OCI-LY7 (cell line): ENCODE data around the gene MGAT4C. TPM values are rescaled to one million over a fixed set of nuclear protein-coding genes. Genes with fewer than 3 reads are reported as not detected.

Source experiments
- BruUV-seq: library from RNA; stranded (reverse); fragments of 400-500 nt; replicated peaks from 2 replicates; lab custom pipeline; 2021; lab: Mats Ljungman, UMichigan
- CTCF ChIA-PET: fragments of 300-600 bp; sonication (Branson Sonifier 250); formaldehyde crosslinking; loops from one replicate; lab custom pipeline; 2022; ENCODE audit warnings: antibody characterized with exemption; ENCODE audit not compliant: unreplicated experiment; lab: Charles Lee
- POLR2A ChIA-PET: fragments of 300-600 bp; sonication (Branson Sonifier 250); formaldehyde crosslinking; loops from one replicate; lab custom pipeline; 2022; ENCODE audit warnings: antibody characterized with exemption; lab: Charles Lee
- DNase-seq: peaks from one replicate; pipeline ENCODE4 v3.0.0-alpha.2; 2015; ENCODE audit warnings: low spot score
- H2AFZ ChIP-seq: fragments of 200-600 bp; sonication (generic), shearing (Covaris generic); 2 replicates; pipeline ENCODE4 v1.6.1; 2014; ENCODE audit warnings: mild to moderate bottlenecking, antibody characterized with exemption, low read length, moderate library complexity
- H3K27ac ChIP-seq: fragments of 200-600 bp; sonication (generic); 2 replicates; pipeline ENCODE4 v1.5.1; 2014; ENCODE audit warnings: mixed run types, low read depth, mild to moderate bottlenecking, moderate library complexity, low read length, inconsistent platforms; ENCODE audit not compliant: poor library complexity, severe bottlenecking
- H3K36me3 ChIP-seq: fragments of 200-600 bp; sonication (generic); 2 replicates; pipeline ENCODE4 v1.6.1; 2014; ENCODE audit warnings: mild to moderate bottlenecking, antibody characterized with exemption, low read length, moderate library complexity, mixed read lengths; ENCODE audit not compliant: insufficient read depth
- H3K4me1 ChIP-seq: fragments of 200-600 bp; sonication (generic); 2 replicates; pipeline ENCODE4 v1.5.1; 2014; ENCODE audit warnings: mild to moderate bottlenecking, low read length; ENCODE audit not compliant: insufficient read depth, poor library complexity, severe bottlenecking
- H3K4me2 ChIP-seq: fragments of 200-600 bp; sonication (generic); 2 replicates; pipeline ENCODE4 v1.6.1; 2014; ENCODE audit warnings: mild to moderate bottlenecking, low read length
- H3K4me3 ChIP-seq: fragments of 200-600 bp; sonication (generic); 2 replicates; pipeline ENCODE4 v1.5.1; 2014; ENCODE audit warnings: mild to moderate bottlenecking, low read depth, low read length; ENCODE audit not compliant: poor library complexity, severe bottlenecking
- H3K79me2 ChIP-seq: fragments of 200-600 bp; sonication (generic); 2 replicates; pipeline ENCODE4 v1.6.1; 2016; ENCODE audit warnings: low read depth, mild to moderate bottlenecking, low read length, moderate library complexity, mixed read lengths; ENCODE audit not compliant: insufficient read depth
- H3K9me2 ChIP-seq: fragments of 200-600 bp; sonication (generic); 2 replicates; pipeline ENCODE4 v1.6.1; 2016; ENCODE audit warnings: mild to moderate bottlenecking, low read length, mixed read lengths; ENCODE audit not compliant: insufficient read depth
- H3K9me3 ChIP-seq: fragments of 200-600 bp; sonication (generic); 2 replicates; pipeline ENCODE4 v1.6.1; 2014; ENCODE audit warnings: mild to moderate bottlenecking, mixed run types, low read length, mixed read lengths
- H4K20me1 ChIP-seq: fragments of 200-600 bp; sonication (generic); 2 replicates; pipeline ENCODE4 v1.6.1; 2014; ENCODE audit warnings: mild to moderate bottlenecking, antibody characterized with exemption, low read length, moderate library complexity, mixed read lengths; ENCODE audit not compliant: insufficient read depth
- CTCF ChIP-seq: fragments of 200-600 bp; sonication (generic); conservative IDR thresholded peaks from 2 replicates; pipeline ENCODE4 v1.5.1; 2014; ENCODE audit warnings: mild to moderate bottlenecking, antibody characterized with exemption, low read length, moderate library complexity, mixed read lengths
- EZH2phosphoT487 ChIP-seq: fragments of 200-600 bp; sonication (generic); IDR thresholded peaks from 2 replicates; pipeline ENCODE4 v1.6.1; 2018; ENCODE audit warnings: low read depth, borderline replicate concordance, mild to moderate bottlenecking, mixed run types, antibody characterized with exemption, low read length, moderate library complexity, mixed read lengths
- intact Hi-C: fragments of 100-400 bp; cut with micrococcal nuclease; formaldehyde crosslinking; loops from one replicate; pipeline ENCODE4 v1.10.0; 2022; ENCODE audit not compliant: unreplicated experiment
- total RNA-seq, 2 experiments: library from RNA; depleted of rRNA in 1 of 2; stranded (reverse); fragments of >200 nt in 1 of 2; shearing (Covaris generic) in 1 of 2; gene quantifications; 2 replicates each; pipeline ENCODE4 v1.2.3, GENCODE V29; 2014 to 2022

MGAT4C gene
- total RNA-seq, 2 experiments from 2014 or later = not detected

GRCh38 chr12:86179855-86180254, 76.3 kb downstream of the MGAT4C start:
- H3K4me1 ChIP-seq = no peaks in the 10 kb centered on the region
- no peaks in the 10 kb centered on the region for H3K79me2 ChIP-seq

GRCh38 chr12:86174188-86174587, 82.0 kb downstream of the MGAT4C start:
- POLR2A ChIA-PET = no interaction called here

More at GRCh38 chr12:86179855-86180254, 76.3 kb downstream of the MGAT4C start:
- no peaks in the 10 kb centered on the region for H3K36me3 ChIP-seq
- no peaks in the 10 kb centered on the region for H3K9me2 ChIP-seq
- H3K4me3 ChIP-seq = no peak overlapping the region
- POLR2A ChIA-PET = no interaction called here
- BruUV-seq = no TSS peak
- H3K27ac ChIP-seq = no peak overlapping the region
- DNase-seq = no peak
- H4K20me1 ChIP-seq = no peaks in the 10 kb centered on the region
- H2AFZ ChIP-seq = no peak overlapping the region
- no peak overlapping the region for H3K4me2 ChIP-seq
- H3K9me3 ChIP-seq = no peaks in the 10 kb centered on the region
- intact Hi-C loops = no loop called here
- CTCF ChIA-PET = no interaction called here
- no peak for TF ChIP-seq CTCF
- TF ChIP-seq EZH2phosphoT487 = no peak

More at GRCh38 chr12:86174188-86174587, 82.0 kb downstream of the MGAT4C start:
- H3K27ac ChIP-seq = no peak overlapping the region
- no peak overlapping the region for H2AFZ ChIP-seq
- H3K4me1 ChIP-seq = no peaks in the 10 kb centered on the region
- no peaks in the 10 kb centered on the region for H3K36me3 ChIP-seq
- TF ChIP-seq CTCF = no peak
- TF ChIP-seq EZH2phosphoT487 = no peak
- H4K20me1 ChIP-seq = no peaks in the 10 kb centered on the region
- no peaks in the 10 kb centered on the region for H3K79me2 ChIP-seq
- no peaks in the 10 kb centered on the region for H3K9me2 ChIP-seq
- H3K4me3 ChIP-seq = no peak overlapping the region
- no TSS peak for BruUV-seq
- H3K9me3 ChIP-seq = no peaks in the 10 kb centered on the region
- CTCF ChIA-PET = no interaction called here
- H3K4me2 ChIP-seq = no peak overlapping the region
- intact Hi-C loops = no loop called here
- DNase-seq = no peak
